Measurements from ENCODE around the gene LMO7.
"Not testable (repeated sequence)": the region's sequence is repeated elsewhere in the genome, so short reads cannot be mapped to it uniquely, and the experiment has no call there.

DNA sequence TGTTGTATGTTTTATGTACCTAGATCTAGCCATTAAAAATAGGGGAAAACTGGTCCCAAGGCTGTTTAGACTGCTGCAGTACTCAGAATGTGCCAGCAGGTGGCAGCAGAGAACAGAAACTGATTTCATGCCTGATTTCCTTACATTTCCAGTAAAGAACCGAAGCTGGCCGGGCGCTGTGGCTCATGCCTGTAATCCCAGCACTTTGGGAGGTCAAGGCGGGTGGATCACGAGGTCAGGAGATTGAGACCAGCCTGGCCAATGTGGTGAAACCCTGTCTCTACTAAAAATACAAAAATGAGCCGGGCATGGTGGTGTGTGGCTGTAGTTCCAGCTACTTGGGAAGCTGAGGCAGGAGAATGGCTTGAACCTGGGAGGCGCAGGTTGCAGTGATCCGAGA is 59.8 kb downstream of the LMO7 start:
- TF ChIP-seq, protein P1, sequence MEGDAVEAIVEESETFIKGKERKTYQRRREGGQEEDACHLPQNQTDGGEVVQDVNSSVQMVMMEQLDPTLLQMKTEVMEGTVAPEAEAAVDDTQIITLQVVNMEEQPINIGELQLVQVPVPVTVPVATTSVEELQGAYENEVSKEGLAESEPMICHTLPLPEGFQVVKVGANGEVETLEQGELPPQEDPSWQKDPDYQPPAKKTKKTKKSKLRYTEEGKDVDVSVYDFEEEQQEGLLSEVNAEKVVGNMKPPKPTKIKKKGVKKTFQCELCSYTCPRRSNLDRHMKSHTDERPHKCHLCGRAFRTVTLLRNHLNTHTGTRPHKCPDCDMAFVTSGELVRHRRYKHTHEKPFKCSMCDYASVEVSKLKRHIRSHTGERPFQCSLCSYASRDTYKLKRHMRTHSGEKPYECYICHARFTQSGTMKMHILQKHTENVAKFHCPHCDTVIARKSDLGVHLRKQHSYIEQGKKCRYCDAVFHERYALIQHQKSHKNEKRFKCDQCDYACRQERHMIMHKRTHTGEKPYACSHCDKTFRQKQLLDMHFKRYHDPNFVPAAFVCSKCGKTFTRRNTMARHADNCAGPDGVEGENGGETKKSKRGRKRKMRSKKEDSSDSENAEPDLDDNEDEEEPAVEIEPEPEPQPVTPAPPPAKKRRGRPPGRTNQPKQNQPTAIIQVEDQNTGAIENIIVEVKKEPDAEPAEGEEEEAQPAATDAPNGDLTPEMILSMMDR (IDR thresholded peaks at IDR 0.05; ENCODE audit: insufficient read depth, low read length), result peak; percentile 91
- TF ChIP-seq, protein P2, sequence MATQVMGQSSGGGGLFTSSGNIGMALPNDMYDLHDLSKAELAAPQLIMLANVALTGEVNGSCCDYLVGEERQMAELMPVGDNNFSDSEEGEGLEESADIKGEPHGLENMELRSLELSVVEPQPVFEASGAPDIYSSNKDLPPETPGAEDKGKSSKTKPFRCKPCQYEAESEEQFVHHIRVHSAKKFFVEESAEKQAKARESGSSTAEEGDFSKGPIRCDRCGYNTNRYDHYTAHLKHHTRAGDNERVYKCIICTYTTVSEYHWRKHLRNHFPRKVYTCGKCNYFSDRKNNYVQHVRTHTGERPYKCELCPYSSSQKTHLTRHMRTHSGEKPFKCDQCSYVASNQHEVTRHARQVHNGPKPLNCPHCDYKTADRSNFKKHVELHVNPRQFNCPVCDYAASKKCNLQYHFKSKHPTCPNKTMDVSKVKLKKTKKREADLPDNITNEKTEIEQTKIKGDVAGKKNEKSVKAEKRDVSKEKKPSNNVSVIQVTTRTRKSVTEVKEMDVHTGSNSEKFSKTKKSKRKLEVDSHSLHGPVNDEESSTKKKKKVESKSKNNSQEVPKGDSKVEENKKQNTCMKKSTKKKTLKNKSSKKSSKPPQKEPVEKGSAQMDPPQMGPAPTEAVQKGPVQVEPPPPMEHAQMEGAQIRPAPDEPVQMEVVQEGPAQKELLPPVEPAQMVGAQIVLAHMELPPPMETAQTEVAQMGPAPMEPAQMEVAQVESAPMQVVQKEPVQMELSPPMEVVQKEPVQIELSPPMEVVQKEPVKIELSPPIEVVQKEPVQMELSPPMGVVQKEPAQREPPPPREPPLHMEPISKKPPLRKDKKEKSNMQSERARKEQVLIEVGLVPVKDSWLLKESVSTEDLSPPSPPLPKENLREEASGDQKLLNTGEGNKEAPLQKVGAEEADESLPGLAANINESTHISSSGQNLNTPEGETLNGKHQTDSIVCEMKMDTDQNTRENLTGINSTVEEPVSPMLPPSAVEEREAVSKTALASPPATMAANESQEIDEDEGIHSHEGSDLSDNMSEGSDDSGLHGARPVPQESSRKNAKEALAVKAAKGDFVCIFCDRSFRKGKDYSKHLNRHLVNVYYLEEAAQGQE (IDR thresholded peaks at IDR 0.05; ENCODE audit: insufficient replicate concordance, low read depth), result not testable (repeated sequence)
- TF ChIP-seq GABPA, POLR2AphosphoS5 (IDR thresholded peaks at IDR 0.05; ENCODE audit: low read depth): not testable (repeated sequence)
